ENCODE measurements around the gene ABCA12. TPM values are rescaled to one million over a fixed set of nuclear protein-coding genes. Genes with fewer than 3 reads are reported as not detected.

The ABCA12 gene
- total RNA-seq, 2 donors from 2014 or later = not detected

Other genes starting within 250 kb of the ABCA12 start
- 10 to 100 TPM; 52.2 to 57.7 TPM for gene ATIC, start 173.4 kb upstream of the ABCA12 start, total RNA-seq